Parathyroid adenoma (tissue), 2 donors: ENCODE measurements around the gene NLRP14.

Source experiments
- H2AFZ ChIP-seq: fragments of 300-600 bp; sonication (generic); one replicate; pipeline ENCODE4 v1.7.0; 2017; ENCODE audit warnings: antibody characterized with exemption, mild to moderate bottlenecking
- H3K27ac ChIP-seq: fragments of 300-600 bp; sonication (generic); one replicate; pipeline ENCODE4 v1.7.0; 2017
- H3K27me3 ChIP-seq: fragments of 300-600 bp; sonication (generic); one replicate; pipeline ENCODE4 v1.7.0; 2017; ENCODE audit warnings: low read length; ENCODE audit not compliant: control insufficient read depth, insufficient read depth
- H3K36me3 ChIP-seq: fragments of 300-600 bp; sonication (generic); one replicate; pipeline ENCODE4 v1.7.0; 2017; ENCODE audit warnings: low read length; ENCODE audit not compliant: control insufficient read depth, insufficient read depth
- H3K4me1 ChIP-seq: fragments of 300-600 bp; sonication (generic); one replicate; pipeline ENCODE4 v1.7.0; 2017; ENCODE audit warnings: control low read depth
- H3K4me2 ChIP-seq: fragments of 300-600 bp; sonication (generic); one replicate; pipeline ENCODE4 v1.7.0; 2017; ENCODE audit warnings: low read length
- H3K4me3 ChIP-seq: fragments of 300-600 bp; sonication (generic); one replicate; pipeline ENCODE4 v1.7.0; 2017; ENCODE audit warnings: low read depth, low read length
- H3K79me2 ChIP-seq: fragments of 300-600 bp; sonication (generic); one replicate; pipeline ENCODE4 v1.7.0; 2017; ENCODE audit warnings: control low read depth
- H3K9ac ChIP-seq: fragments of 300-600 bp; sonication (generic); one replicate; pipeline ENCODE4 v1.7.0; 2017; ENCODE audit warnings: mild to moderate bottlenecking
- H3K9me3 ChIP-seq: fragments of 300-600 bp; sonication (generic); one replicate; pipeline ENCODE4 v1.7.0; 2017; ENCODE audit warnings: low read length; ENCODE audit not compliant: control insufficient read depth
- TF ChIP-seq, protein P1 (sequence below): fragments of 300-600 bp; sonication (generic); IDR thresholded peaks from one replicate; pipeline ENCODE4 v1.7.0; 2017; ENCODE audit warnings: antibody characterized with exemption, mild to moderate bottlenecking
- donor health status: primary hyperparathyroidism.

NLRP14 gene

DNA sequence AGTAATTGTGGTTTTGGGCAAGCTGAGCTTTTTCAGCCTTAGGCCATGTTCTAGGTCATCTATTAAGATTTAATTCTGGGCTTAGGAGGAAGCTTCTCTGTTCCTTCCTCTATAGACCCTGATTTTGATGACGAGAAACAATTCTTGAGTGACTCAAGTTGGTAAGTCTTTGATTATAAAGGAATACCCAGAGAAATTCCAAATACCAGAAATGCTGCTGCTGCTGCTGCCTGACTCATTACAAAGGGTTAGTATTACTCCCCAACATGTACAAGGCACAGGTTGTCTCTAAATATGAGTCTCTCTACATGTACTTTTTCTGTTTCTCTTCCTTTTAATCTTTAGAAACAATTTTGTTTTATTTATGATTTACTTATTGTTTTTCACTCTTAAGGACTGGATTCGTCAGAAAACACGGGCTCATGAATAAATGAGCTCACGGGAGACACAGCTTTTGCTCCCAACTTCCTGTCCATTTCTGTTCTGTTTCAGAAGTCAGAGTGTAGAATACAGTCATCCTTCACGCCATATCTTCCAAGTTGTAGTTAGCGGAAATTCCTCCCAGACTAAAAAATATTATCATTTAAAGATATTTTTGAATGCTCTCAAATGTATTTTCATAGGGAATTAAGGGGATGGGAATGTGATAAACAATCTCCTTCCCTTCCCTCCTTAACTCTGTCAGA lies 36.7 kb downstream of the NLRP14 start:
- H3K27me3 ChIP-seq = no peaks in the 10 kb centered on the region
- TF ChIP-seq, protein P1, sequence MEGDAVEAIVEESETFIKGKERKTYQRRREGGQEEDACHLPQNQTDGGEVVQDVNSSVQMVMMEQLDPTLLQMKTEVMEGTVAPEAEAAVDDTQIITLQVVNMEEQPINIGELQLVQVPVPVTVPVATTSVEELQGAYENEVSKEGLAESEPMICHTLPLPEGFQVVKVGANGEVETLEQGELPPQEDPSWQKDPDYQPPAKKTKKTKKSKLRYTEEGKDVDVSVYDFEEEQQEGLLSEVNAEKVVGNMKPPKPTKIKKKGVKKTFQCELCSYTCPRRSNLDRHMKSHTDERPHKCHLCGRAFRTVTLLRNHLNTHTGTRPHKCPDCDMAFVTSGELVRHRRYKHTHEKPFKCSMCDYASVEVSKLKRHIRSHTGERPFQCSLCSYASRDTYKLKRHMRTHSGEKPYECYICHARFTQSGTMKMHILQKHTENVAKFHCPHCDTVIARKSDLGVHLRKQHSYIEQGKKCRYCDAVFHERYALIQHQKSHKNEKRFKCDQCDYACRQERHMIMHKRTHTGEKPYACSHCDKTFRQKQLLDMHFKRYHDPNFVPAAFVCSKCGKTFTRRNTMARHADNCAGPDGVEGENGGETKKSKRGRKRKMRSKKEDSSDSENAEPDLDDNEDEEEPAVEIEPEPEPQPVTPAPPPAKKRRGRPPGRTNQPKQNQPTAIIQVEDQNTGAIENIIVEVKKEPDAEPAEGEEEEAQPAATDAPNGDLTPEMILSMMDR = no peak
- no peak overlapping the region for H3K4me3 ChIP-seq
- H3K36me3 ChIP-seq = no peaks in the 10 kb centered on the region
- H3K9me3 ChIP-seq = no peaks in the 10 kb centered on the region
- H3K4me2 ChIP-seq = no peak overlapping the region
- H3K4me1 ChIP-seq = no peaks in the 10 kb centered on the region
- H2AFZ ChIP-seq = no peak overlapping the region
- no peak overlapping the region for H3K27ac ChIP-seq
- no peaks in the 10 kb centered on the region for H3K79me2 ChIP-seq
- no peak overlapping the region for H3K9ac ChIP-seq

DNA sequence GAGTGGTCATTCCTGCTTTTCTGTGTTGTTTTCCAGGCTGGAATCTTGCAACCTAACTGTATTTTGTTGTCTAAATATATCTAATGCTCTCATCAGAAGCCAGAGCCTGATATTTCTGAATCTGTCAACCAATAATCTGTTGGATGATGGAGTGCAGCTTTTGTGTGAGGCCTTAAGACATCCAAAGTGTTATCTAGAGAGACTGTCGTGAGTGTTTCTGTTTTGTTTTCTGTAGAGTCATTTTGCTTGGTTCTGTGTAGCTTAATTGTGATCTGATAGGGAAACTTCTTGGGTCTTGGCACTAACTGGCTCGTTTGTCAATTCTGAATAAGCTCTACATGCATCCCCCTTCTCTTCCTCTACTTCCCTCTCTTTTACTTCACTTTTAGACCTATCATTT lies 37.4 kb downstream of the NLRP14 start:
- TF ChIP-seq, protein P1 = no peak
- H2AFZ ChIP-seq = no peak overlapping the region
- no peaks in the 10 kb centered on the region for H3K9me3 ChIP-seq
- no peaks in the 10 kb centered on the region for H3K4me1 ChIP-seq
- H3K79me2 ChIP-seq = no peaks in the 10 kb centered on the region
- H3K36me3 ChIP-seq = no peaks in the 10 kb centered on the region
- no peak overlapping the region for H3K4me3 ChIP-seq
- H3K27me3 ChIP-seq = no peaks in the 10 kb centered on the region
- no peak overlapping the region for H3K4me2 ChIP-seq
- no peak overlapping the region for H3K27ac ChIP-seq
- H3K9ac ChIP-seq = no peak overlapping the region

DNA sequence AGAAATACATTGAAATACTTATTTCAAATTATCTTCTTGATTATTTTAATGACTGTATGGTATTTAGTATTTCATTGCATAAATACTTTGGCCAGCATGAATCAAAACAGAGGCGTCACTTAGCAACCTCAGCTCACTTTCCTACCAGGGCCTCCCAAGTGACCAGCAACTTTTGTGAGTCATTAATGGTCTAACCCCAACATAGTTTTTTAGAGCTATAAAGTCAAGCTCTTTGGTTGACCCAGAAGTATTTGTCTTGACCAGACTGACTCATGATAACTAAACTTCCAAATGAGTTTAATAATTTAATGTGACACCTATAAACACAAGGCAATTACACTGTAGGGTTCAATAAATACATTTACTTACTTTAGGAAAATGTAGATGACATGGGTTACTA lies 40.6 kb downstream of the NLRP14 start:
- H3K4me1 ChIP-seq = no peaks in the 10 kb centered on the region
- no peak overlapping the region for H3K27ac ChIP-seq
- H3K4me2 ChIP-seq = no peak overlapping the region
- no peaks in the 10 kb centered on the region for H3K79me2 ChIP-seq
- no peaks in the 10 kb centered on the region for H3K36me3 ChIP-seq
- no peak overlapping the region for H2AFZ ChIP-seq
- TF ChIP-seq, protein P1 = no peak
- no peak overlapping the region for H3K4me3 ChIP-seq
- no peak overlapping the region for H3K9ac ChIP-seq
- H3K9me3 ChIP-seq = no peaks in the 10 kb centered on the region
- no peaks in the 10 kb centered on the region for H3K27me3 ChIP-seq

DNA sequence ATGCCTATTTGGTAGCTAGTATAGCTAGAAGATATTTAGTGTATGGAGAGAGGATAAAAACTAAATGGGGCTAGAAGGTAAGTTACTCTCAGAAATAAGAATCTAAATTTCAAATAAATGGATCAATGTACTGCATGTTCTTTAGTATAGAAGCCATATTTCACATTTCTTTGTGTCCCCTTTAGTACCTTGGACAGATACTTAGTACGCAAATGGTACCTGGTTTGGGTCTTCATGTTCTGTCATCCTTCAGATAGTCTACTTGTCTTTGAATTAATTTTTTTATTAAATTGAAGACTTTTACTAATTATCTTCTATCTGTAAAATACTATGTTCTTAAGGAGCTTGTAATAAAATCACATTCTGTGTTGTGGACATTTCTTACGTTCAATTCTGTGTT lies 42.3 kb downstream of the NLRP14 start:
- H3K4me3 ChIP-seq = no peak overlapping the region
- no peaks in the 10 kb centered on the region for H3K79me2 ChIP-seq
- no peaks in the 10 kb centered on the region for H3K9me3 ChIP-seq
- H3K36me3 ChIP-seq = no peaks in the 10 kb centered on the region
- H3K4me2 ChIP-seq = no peak overlapping the region
- no peak overlapping the region for H3K27ac ChIP-seq
- TF ChIP-seq, protein P1 = no peak
- no peak overlapping the region for H2AFZ ChIP-seq
- H3K9ac ChIP-seq = no peak overlapping the region
- no peaks in the 10 kb centered on the region for H3K27me3 ChIP-seq
- no peaks in the 10 kb centered on the region for H3K4me1 ChIP-seq

DNA sequence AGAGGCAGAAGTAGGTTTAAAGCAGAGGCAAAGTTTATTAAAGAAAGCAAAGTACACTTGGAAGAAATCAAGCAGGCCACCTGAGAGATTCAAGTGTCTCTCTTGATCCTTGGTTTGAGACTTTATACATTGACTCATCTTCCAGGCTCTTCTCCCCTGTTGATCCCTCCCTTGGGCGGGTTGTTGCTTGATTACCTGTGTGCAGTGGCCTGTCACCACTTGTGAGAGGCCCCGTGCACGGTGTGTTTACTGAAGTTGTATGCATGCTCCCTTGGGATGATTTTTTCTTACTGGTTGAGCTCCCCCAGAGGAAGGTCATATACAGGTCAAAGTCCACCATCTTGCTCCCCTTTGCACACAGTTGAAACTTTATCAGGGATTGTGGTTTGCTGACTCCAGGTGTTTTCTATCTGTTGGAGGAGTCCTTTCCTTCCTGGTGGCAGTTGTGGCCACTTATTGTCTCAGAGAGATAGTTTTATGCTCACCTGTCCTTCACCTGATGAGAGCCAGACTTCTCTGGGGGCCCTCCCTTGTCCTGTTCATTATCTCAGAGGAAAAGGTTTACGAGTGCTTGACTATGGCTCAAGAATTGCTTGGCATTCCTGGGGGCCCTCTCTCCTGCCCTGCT lies 52.2 kb downstream of the NLRP14 start:
- no peaks in the 10 kb centered on the region for H3K36me3 ChIP-seq
- no peak overlapping the region for H3K27ac ChIP-seq
- H3K79me2 ChIP-seq = no peaks in the 10 kb centered on the region
- H3K9me3 ChIP-seq = no peaks in the 10 kb centered on the region
- H3K4me3 ChIP-seq = no peak overlapping the region
- H3K27me3 ChIP-seq = no peaks in the 10 kb centered on the region
- no peak overlapping the region for H2AFZ ChIP-seq
- H3K9ac ChIP-seq = no peak overlapping the region
- H3K4me1 ChIP-seq = no peaks in the 10 kb centered on the region
- TF ChIP-seq, protein P1 = no peak
- H3K4me2 ChIP-seq = no peak overlapping the region
